Mononuclear cell (primary cell): Measurements from ENCODE around the gene SLC13A5. TPM values are rescaled to one million over a fixed set of nuclear protein-coding genes. Genes with fewer than 3 reads are reported as not detected.

ENCODE experiments used
- H3K27me3 ChIP-seq: 2 replicates; pipeline ENCODE4 v1.6.0; 2011; ENCODE audit warnings: low read length, control low read depth; ENCODE audit not compliant: insufficient read depth
- H3K4me1 ChIP-seq: 2 replicates; pipeline ENCODE4 v1.5.1; 2011; ENCODE audit warnings: mild to moderate bottlenecking, low read length, control low read depth; ENCODE audit not compliant: insufficient read depth
- H3K4me3 ChIP-seq: 2 replicates; pipeline ENCODE4 v1.5.1; 2011; ENCODE audit warnings: mild to moderate bottlenecking, low read length, moderate library complexity
- H3K9me3 ChIP-seq: 2 replicates; pipeline ENCODE4 v1.5.1; 2011; ENCODE audit warnings: low read depth, mild to moderate bottlenecking, control low read depth, low read length
- total RNA-seq: library from RNA; depleted of rRNA; stranded (reverse); fragments of >200 nt; gene quantifications from one replicate; pipeline ENCODE4 v1.2.3, GENCODE V29; 2012

SLC13A5 gene
- total RNA-seq, 1 donor, result not detected

DNA sequence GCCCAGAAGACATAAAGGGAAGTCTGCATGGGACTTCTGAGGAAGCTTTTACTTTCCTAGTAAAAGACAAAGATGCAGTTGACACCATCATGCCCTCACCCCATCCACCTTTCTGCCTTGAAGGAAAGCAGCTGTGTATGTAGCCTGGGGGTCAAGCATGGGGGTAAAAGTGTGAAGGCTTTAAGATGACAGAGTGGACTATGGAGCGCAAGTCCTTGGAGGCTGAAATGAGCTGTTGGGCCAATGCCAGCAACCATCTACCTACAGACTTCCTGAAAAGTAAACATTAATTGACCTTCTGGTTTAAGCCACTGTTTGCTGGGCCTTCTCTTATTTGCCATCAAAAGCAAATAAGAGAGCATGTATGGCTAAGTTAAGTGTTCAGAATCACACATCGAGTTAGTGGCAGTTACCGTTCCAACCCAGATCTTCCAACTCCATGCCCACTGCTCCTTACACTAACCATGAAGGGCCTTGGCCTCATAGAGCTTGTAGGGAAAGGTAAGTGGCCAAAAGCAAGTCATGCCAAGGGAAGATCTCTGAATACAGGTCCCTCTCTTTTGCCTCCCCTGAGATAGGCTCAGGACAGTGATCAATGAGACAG lies 30.0 kb downstream of the SLC13A5 start:
- Histone ChIP-seq H3K4me1 (no peaks in the 10 kb centered on the region), H3K9me3 (no peaks in the 10 kb centered on the region), H3K27me3 (peaks cover 15% of the 10 kb centered on the region)

DNA sequence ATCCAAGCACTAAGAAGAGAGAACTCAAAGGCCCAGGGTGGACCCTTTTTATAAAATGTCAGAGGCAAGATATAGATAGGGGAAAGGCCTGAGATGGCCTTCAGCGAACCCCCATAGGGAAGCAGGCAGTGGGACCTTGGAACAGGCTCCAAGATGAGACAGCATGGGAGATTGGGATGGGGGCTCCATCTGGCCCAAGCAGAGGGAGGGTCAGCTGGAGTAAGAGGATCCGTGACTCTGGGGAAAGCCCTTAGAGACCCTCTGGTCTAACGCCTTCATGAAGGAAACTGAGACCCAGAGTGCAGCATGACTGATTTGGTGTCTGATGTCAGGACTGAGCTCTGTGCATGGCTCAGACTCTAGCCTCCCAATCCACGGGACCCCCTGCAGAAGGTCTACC lies 30.8 kb downstream of the SLC13A5 start:
- no peaks in the 10 kb centered on the region for H3K9me3 ChIP-seq
- no peaks in the 10 kb centered on the region for H3K4me1 ChIP-seq
- no peak overlapping the region for H3K4me3 ChIP-seq
- peaks cover 17% of the 10 kb centered on the region for H3K27me3 ChIP-seq

More for the DNA sequence above, 30.0 kb downstream of the SLC13A5 start:
- H3K4me3 ChIP-seq, result no peak overlapping the region

DNA sequence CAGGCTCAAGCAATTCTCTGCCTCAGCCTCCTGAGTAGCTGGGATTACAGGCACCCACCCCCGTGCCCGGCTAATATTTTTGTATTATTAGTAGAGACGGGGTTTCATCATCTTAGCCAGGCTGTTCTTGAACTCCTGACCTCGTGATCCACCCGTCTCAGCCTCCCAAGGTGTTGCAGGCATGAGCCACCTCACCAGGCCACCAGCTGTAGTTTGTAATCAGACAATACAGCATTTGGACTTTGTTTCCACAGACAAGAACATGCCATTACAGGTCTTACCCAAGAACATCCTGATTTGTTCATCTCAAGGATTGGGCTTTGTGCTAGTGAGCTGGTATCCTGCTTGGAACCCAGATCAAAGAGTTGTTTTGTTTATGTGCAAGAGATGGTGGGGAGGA lies 31.5 kb downstream of the SLC13A5 start:
- no peaks in the 10 kb centered on the region for H3K4me1 ChIP-seq
- no peak overlapping the region for H3K4me3 ChIP-seq
- H3K9me3 ChIP-seq, result no peaks in the 10 kb centered on the region
- peaks cover 20% of the 10 kb centered on the region for H3K27me3 ChIP-seq

DNA sequence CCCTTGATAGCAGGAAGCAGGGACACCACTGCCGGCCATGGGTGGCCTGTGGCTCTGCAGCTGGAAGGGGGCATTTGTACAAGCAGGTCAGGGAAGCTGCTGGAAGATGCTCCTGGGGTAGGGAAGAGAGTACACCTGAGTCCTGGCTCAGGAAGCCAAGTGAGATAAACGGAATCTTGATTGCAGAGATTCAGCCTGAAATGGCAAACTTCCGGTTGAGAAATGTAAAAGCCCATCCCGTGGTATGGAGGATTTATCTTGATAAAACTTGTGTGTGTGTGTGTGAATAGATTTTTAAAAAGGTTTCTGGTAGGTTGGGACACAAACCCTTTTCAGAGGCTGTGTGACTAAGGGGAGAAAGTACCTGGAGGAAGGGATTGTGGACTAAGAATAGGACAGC lies 32.0 kb downstream of the SLC13A5 start:
- Histone ChIP-seq H3K4me1 (no peaks in the 10 kb centered on the region), H3K27me3 (peaks cover 22% of the 10 kb centered on the region), H3K4me3 (no peak overlapping the region), H3K9me3 (no peaks in the 10 kb centered on the region)

DNA sequence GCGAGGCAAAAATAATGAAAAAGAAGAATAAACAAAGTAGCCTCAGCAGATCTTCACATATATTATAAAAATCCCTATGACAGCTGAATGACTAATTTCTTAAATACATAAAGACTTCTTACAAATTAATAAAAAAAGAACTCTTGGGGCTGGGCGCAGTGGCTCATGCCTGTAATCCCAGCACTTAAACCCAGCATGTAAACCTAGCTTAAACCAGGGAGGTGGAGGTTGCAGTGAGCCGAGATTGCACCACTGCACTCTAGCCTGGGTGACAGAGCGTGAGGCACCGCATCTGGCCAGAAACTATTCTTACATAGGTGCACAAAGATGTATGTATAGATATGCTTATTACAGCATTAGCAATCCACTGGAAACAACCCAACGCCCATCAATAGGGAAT lies 33.9 kb downstream of the SLC13A5 start:
- no peaks in the 10 kb centered on the region for H3K4me1 ChIP-seq
- H3K9me3 ChIP-seq, result no peaks in the 10 kb centered on the region
- no peak overlapping the region for H3K4me3 ChIP-seq
- peaks cover 22% of the 10 kb centered on the region for H3K27me3 ChIP-seq

DNA sequence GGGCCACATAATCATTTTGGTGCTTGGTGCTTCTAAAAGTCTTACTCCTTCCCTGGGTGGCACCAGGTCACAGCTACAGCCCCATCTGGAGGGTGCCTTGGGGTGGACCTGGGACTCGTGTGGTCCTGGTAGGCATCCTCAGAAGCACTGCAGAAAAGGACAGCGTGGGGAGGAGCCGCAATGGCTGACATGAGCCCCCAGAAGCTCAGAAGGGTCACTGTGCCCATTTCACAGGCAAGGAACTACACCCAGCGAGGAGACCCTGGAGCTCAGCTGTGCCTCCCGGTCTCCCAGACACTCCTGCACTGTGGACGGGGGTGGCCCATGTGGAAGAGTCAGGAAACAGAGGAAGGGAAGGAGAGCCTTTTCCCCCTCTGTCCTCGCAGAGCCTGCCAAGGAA lies 35.2 kb downstream of the SLC13A5 start:
- Histone ChIP-seq H3K27me3 (peaks cover 22% of the 10 kb centered on the region), H3K4me3 (no peak overlapping the region), H3K9me3 (no peaks in the 10 kb centered on the region), H3K4me1 (no peaks in the 10 kb centered on the region)

DNA sequence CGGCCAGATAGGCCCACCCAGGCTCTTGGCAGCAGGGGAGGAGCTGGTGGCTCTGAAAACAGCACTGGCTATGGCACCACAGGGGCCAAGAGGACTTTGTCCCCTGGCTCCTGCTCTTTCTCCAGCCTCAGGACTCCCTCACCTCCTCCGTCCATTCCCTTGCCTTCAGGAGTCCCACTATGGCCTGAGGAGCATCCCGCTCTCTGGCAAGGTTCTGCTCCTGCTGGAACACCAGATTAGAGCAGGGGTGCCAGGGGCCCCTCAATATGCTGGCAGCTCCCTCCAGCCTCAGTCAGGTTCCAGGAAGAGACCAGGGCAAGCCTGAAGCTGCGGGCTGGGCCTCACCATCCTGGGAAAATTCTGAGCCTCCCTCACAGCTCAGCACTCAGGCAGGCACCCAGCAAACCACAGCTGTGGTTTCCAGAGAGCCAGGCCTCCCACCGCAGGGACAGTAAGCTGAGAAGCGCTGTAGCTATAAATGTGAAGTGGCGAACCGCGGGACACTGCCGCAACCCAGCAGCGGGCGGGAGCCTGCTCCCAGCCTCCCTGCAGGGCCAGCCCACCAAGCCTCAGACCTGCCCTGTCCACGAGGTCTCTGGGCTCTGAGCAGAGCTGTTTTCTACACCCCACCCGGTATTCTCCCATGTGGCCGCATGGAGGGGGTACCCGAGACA lies 35.9 kb downstream of the SLC13A5 start:
- H3K27me3 ChIP-seq, result peaks cover 22% of the 10 kb centered on the region
- H3K4me3 ChIP-seq, result no peak overlapping the region
- H3K9me3 ChIP-seq, result no peaks in the 10 kb centered on the region
- no peaks in the 10 kb centered on the region for H3K4me1 ChIP-seq

DNA sequence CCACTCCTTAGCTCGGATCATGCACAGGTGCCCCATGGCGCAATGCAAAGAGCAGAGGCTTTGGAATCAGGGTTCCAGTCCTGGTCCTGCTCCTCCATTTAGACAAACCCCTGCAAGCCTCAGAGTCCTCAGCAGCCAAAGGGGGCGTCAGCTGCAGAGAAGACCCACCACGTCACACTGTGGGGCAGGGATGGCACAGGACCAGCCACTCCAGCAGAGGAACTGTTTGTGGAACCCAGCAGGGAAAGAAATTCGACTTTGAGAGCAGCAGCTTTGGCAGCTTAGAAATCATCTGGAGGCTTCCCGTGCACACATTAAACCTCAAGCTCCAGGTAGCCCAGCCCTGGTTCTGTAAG lies 36.4 kb downstream of the SLC13A5 start:
- Histone ChIP-seq H3K9me3 (no peaks in the 10 kb centered on the region), H3K4me1 (no peaks in the 10 kb centered on the region), H3K27me3 (peaks cover 22% of the 10 kb centered on the region), H3K4me3 (no peak overlapping the region)

DNA sequence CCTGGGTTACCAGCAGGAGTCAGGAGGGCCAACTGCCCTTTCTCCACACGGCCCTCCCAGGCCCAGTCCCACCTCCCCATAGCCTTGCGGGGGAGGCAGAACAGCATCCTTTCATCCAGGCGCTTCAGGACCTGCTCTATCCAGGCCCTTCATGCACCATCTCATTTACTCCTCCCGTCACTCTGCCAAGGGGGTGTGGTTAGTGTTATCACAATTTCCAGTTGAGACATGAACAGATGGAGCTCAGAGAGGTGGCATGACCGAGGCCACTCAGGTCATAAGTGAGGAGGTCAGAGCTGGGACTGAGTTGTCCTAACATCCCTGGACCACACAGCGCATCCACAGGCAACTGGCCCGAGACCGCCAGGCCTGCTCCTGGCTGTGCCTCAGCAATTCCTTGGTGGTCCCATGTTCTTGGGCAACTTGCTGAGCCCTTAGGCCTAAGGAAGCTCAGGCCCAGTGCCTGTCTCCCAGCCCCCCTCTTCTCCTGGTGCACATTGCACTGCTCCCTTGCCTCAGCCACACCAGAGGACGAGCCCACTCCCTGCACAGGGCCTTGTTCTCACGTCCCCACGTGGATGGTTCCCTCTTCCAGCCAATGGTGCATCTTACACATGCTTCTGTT lies 37.9 kb downstream of the SLC13A5 start:
- Histone ChIP-seq H3K27me3 (peaks cover 19% of the 10 kb centered on the region), H3K4me1 (no peaks in the 10 kb centered on the region), H3K4me3 (no peak overlapping the region), H3K9me3 (no peaks in the 10 kb centered on the region)

DNA sequence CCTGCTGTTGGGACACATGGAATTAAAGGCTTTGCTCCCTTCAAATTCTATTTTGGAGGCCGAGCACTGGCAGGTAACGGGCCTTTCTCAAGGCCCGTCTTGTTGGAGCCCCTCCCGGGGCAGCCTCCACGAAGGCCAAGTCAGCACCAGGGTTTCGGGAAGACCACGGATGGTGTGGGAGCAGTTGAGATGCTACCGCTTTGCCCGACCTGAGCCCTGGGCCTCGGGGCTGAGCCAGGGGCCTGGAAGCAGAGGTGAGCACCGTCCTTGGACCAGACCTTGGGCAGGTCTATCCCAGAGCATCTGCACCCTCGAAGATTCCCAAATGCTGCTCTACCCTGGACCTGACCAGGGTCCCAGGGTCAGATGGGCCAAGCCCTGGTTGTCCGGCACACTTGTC lies 38.6 kb downstream of the SLC13A5 start:
- Histone ChIP-seq H3K27me3 (peaks cover 19% of the 10 kb centered on the region), H3K4me3 (no peak overlapping the region), H3K4me1 (no peaks in the 10 kb centered on the region), H3K9me3 (no peaks in the 10 kb centered on the region)

DNA sequence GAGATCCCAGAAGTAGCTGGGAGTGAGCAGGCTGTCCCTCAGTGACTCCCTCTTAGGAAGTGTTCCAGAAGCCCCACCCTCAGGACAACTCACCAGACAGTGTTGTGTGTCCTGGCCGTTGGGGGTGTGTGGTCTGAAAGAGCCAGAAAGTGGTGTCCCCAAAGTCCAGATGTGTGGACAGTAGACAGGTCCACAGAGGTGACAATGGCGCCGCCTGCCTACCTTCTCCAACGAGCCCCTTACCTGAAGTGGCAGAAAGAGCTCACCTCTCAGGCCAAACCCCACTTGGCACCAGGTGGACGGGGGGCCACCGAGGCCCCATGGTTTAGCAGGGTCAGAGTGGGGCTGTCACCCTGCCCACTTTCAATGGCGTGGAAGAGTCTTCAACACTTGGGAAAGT lies 41.7 kb downstream of the SLC13A5 start:
- Histone ChIP-seq H3K9me3 (no peaks in the 10 kb centered on the region), H3K4me3 (no peak overlapping the region), H3K27me3 (no peaks in the 10 kb centered on the region), H3K4me1 (no peaks in the 10 kb centered on the region)

DNA sequence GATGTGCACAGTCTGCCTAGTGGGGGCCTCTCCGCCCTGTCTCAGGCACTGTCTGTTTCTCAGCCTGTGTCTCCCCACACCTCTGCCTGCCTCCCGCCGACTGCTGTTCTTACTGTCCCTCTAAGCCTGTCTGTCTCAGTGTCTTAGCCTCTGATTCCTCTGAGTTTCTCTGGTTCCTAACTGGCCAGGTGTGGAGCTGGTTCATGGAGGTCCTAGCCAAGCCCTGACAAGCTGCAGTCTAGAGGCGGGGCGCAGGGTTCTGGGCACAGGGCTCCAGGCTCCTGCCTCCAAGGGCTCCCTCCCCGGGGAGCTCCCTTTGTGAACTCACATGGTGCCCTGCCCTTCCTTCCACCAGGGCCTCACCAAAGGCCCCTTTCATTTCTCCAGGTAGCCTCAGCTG lies 42.2 kb downstream of the SLC13A5 start:
- Histone ChIP-seq H3K9me3 (no peaks in the 10 kb centered on the region), H3K4me1 (no peaks in the 10 kb centered on the region), H3K4me3 (no peak overlapping the region), H3K27me3 (no peaks in the 10 kb centered on the region)

DNA sequence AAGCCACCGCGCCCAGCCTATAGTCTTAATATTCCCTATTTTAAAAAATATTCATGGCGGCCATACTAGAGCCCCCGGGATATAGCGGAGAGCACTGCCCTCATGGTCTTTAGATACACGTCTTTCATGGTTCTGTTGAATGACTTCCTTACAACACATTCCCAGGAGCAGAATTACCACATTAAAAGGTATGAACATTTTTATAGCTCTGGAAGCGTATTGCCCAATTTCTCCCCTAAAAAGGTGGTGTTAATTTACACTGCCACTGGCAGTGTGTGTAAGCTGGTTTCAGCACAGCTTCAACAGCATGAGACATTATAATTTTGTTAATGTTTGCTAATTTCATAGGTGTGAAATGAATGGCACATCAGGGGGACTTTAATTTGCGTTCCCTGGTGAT lies 42.6 kb downstream of the SLC13A5 start:
- Histone ChIP-seq H3K27me3 (no peaks in the 10 kb centered on the region), H3K4me3 (no peak overlapping the region), H3K4me1 (no peaks in the 10 kb centered on the region), H3K9me3 (no peaks in the 10 kb centered on the region)

DNA sequence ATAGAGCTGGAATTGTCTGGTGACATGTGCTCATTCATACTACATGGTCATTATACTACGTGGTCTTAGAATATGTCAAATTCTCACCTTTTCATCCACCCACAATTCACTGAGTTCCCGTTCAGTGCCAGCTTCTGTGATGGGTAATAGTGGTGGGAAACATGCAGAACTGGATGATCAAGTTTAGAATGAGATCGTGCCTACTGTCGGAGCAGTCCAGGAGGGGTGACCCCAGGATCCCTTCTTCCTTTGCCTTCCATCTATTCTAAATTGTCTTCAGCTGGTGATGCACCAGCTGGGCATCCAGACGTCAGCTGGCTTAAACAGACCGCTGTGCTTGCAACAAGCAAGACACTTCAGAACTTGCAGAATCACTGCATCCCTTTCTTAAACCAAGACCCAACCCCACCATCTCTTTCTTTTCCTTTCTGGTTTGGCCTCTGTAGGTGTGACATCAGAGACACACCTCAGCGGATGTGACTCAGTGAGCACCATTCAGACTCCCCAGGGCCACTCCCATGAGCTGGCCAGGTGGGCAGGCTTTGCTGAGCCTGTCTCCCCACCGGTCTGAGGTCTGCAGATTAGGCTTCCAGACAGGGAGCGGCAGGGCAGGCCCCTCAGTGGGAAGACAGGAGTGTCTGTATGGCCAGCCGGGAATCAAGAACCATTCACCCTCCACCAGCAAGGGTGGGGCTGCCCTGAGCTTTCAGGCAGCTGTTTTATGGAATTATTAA lies 43.5 kb downstream of the SLC13A5 start:
- Histone ChIP-seq H3K4me3 (no peak overlapping the region), H3K4me1 (no peaks in the 10 kb centered on the region), H3K27me3 (no peaks in the 10 kb centered on the region), H3K9me3 (no peaks in the 10 kb centered on the region)

DNA sequence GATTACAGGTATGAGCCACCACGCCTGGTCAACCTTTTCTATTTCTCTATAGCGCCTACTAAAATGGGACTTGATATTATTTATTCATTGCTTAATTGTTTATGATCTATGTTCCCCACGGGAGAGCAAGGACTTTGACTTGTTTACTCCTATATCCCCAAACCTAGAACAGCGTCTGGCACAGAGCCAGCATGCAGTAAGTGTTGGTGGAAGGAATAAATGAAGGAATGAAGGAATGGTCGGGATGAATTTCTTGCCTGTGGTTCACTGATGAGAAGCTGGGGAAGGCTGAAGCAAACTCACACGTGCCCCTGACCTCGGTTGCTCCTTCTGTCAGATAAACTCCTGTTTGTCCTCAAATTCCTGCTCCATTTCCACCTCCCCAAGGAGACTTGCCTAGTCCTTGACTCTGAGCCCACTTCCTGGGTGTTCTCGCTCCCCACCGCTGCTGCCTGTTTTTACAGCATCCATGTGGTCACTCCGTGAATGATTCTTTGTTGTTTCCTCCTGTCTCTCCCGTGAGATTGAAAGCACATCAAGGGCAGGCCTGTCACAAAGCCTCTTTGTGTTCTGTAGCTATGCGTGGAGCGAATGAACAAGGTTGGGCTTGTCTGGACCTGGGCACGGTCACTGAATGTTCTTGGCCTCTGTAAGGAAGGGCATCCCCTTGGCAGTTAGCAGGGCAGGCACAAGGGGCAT lies 44.3 kb downstream of the SLC13A5 start:
- no peaks in the 10 kb centered on the region for H3K27me3 ChIP-seq
- no peak overlapping the region for H3K4me3 ChIP-seq
- H3K9me3 ChIP-seq, result no peaks in the 10 kb centered on the region
- no peaks in the 10 kb centered on the region for H3K4me1 ChIP-seq
